T-helper 1 cell treated with Interleukin-12 subunit alpha and Interleukin-12 subunit beta and Interleukin-4 antibody, amounts not matched to agents 30 μg/mL and 1 μg/mL, for 36 hours (primary cell): ENCODE measurements around the gene ACACB.

Experiments
- H3K27ac Mint-ChIP-seq: one replicate; pipeline ENCODE4 v1.8.0; 2021; ENCODE audit warnings: mild to moderate bottlenecking, mixed read lengths
- H3K27me3 Mint-ChIP-seq: one replicate; pipeline ENCODE4 v1.8.0; 2021; ENCODE audit warnings: low read depth, mixed read lengths
- H3K36me3 Mint-ChIP-seq: one replicate; pipeline ENCODE4 v1.8.0; 2021; ENCODE audit warnings: low read depth, mixed read lengths
- H3K4me1 Mint-ChIP-seq: one replicate; pipeline ENCODE4 v1.8.0; 2021; ENCODE audit warnings: low read depth, mixed read lengths
- H3K4me3 Mint-ChIP-seq: one replicate; pipeline ENCODE4 v1.8.0; 2021; ENCODE audit warnings: mild to moderate bottlenecking, moderate library complexity, mixed read lengths
- H3K9me3 Mint-ChIP-seq: one replicate; pipeline ENCODE4 v1.8.0; 2021; ENCODE audit warnings: mixed read lengths

ACACB gene

DNA sequence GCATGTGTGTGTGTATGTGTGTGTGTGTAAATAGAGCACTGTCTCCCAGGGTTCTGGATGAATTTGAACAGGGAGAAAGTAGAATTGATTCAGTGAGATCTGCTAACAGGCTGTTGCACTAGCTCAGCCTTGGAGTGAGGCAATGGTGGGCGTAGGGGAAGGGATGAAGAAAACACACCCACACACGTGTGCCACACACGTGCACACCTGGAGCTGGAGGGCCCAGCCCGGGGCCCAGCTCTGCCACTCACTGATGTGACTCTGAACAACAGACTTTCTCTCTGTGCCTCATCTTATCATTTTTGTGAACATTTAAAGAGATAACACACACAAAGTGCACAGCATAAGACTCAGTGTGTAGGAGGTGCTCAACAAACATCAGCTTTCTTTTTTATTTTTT lies 4.2 kb downstream of the ACACB start:
- Mint-ChIP-seq H3K4me3 (no peak overlapping the region), H3K4me1 (no peaks in the 10 kb centered on the region), H3K9me3 (no peaks in the 10 kb centered on the region), H3K36me3 (no peaks in the 10 kb centered on the region), H3K27ac (no peak overlapping the region), H3K27me3 (no peaks in the 10 kb centered on the region)

DNA sequence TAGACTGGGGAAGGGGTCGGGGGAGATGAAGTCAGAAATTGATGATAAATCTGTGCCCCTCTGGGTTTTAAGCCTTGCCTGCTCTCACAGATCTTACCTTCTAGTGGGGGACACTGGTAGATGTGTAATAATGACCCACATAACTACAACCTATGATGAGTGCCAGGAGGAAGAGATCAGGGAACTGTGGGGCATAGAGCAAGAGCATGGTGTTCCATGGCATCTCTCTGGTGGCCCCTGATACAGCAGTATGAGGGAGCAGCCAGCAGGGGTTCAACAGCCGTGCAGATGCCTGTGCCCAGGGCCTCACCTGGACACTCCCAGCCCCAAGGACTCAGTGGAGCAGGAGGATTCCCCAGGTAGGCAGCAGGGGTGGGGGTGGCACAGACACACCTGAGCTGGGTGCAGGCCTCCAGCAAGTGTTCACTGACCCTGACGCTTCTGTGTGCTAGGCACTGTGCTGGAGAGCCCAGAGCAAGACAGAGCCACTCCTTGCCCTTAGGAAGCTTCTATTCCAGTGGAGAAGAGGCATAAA lies 5.0 kb downstream of the ACACB start:
- H3K27me3 Mint-ChIP-seq: no peaks in the 10 kb centered on the region

GRCh38 chr12:109124878-109125648 lies 8.7 kb downstream of the ACACB start:
- Mint-ChIP-seq H3K27ac (no peak overlapping the region), H3K27me3 (no peaks in the 10 kb centered on the region), H3K4me3 (no peak overlapping the region), H3K36me3 (no peaks in the 10 kb centered on the region), H3K4me1 (no peaks in the 10 kb centered on the region), H3K9me3 (no peaks in the 10 kb centered on the region)

More for the DNA sequence above, 5.0 kb downstream of the ACACB start:
- Mint-ChIP-seq H3K4me3 (no peak overlapping the region), H3K4me1 (no peaks in the 10 kb centered on the region), H3K27ac (no peak overlapping the region), H3K9me3 (no peaks in the 10 kb centered on the region), H3K36me3 (no peaks in the 10 kb centered on the region)

DNA sequence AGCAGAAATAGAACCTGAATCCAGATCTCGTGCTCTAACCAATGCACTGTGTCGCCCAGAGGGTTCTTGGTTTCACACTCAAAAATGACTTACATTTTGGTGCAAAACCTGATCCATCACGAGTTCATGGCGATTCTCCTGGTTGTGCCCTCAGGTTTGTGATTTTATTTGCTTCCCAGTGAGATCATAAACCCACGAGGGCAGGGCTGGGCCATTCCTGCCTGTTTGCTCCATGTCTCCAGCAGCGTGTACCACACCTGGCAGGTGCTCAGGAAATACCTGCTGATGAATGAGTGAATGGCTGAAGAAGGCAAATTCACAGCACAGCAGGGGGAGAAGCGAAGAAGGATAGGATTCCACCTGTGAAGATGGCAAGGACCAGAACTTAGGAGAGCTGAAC lies 9.4 kb downstream of the ACACB start:
- H3K27me3 Mint-ChIP-seq: no peaks in the 10 kb centered on the region
- no peak overlapping the region for H3K27ac Mint-ChIP-seq
- no peaks in the 10 kb centered on the region for H3K4me1 Mint-ChIP-seq
- no peaks in the 10 kb centered on the region for H3K36me3 Mint-ChIP-seq
- no peaks in the 10 kb centered on the region for H3K9me3 Mint-ChIP-seq
- H3K4me3 Mint-ChIP-seq: no peak overlapping the region

DNA sequence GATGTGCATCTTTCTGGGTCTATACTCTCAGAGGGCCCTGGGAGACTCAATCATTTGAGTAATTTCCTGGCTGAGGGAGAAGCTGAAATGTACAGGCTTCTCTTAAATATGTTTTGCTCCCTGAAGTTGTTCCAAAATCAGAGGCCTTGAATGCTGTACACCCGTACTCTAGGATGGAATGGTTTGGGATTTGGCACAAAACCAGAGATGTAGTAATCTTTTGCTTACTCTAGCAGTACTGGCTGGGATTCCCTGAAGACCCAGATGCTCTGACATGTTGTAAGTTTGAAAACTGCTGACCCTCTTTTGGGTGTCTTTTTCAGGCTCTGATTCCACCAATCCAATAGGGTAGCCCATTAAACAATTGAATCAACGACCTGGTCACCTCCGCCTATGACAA lies 10.4 kb downstream of the ACACB start:
- Mint-ChIP-seq H3K9me3 (no peaks in the 10 kb centered on the region), H3K4me3 (no peak overlapping the region), H3K27ac (no peak overlapping the region), H3K36me3 (no peaks in the 10 kb centered on the region), H3K27me3 (no peaks in the 10 kb centered on the region), H3K4me1 (no peaks in the 10 kb centered on the region)

DNA sequence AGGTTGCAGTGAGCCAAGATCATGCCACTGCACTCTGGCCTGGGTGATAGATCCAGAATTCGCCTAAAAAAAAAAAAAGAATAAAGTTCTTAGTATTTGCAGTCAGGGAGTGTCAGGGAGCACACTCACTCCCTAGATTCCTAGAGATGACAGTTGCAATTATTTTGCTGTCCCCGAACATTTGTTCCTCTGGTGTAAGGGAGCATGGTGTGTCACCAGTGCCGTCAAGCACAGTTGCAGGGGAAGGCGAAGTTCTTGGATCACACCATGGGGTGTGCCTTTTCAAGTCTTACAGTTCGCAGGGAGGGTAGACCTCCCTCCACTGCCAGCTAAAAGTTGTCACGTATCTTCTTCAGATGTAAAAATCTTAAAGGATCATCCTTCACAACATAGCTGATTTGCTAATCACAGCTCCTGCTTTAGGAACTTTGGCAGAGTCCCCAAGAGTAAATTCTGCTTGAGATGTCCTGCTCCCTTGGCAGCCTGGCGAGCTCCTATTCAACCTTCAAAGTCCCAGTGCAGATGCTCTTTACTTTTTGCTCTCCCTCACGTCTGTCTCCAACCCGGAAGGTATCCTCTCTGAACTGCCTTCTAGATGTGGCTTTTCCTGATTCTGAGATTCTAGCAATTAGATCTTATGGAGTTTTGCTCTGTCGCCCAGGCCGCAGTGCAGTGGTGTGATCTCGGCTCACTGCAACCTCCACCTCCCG lies 11.3 kb downstream of the ACACB start:
- Mint-ChIP-seq H3K4me1 (no peaks in the 10 kb centered on the region), H3K36me3 (no peaks in the 10 kb centered on the region), H3K27me3 (no peaks in the 10 kb centered on the region), H3K27ac (no peak overlapping the region), H3K9me3 (no peaks in the 10 kb centered on the region), H3K4me3 (no peak overlapping the region)

- Mint-ChIP-seq H3K36me3 (no peaks in the 10 kb centered on the region), H3K9me3 (no peaks in the 10 kb centered on the region), H3K4me3 (no peak overlapping the region), H3K27ac (no peak overlapping the region), H3K4me1 (no peaks in the 10 kb centered on the region), H3K27me3 (peaks cover 5% of the 10 kb centered on the region)
Observed at GRCh38 chr12:109130297-109131153, 14.1 kb downstream of the ACACB start.

- no peak overlapping the region for H3K4me3 Mint-ChIP-seq
- peaks cover 3% of the 10 kb centered on the region for H3K9me3 Mint-ChIP-seq
- no peak overlapping the region for H3K27ac Mint-ChIP-seq
- peaks cover 5% of the 10 kb centered on the region for H3K27me3 Mint-ChIP-seq
- H3K4me1 Mint-ChIP-seq: no peaks in the 10 kb centered on the region
- no peaks in the 10 kb centered on the region for H3K36me3 Mint-ChIP-seq
Observed at GRCh38 chr12:109131154-109132050, 15.0 kb downstream of the ACACB start.

DNA sequence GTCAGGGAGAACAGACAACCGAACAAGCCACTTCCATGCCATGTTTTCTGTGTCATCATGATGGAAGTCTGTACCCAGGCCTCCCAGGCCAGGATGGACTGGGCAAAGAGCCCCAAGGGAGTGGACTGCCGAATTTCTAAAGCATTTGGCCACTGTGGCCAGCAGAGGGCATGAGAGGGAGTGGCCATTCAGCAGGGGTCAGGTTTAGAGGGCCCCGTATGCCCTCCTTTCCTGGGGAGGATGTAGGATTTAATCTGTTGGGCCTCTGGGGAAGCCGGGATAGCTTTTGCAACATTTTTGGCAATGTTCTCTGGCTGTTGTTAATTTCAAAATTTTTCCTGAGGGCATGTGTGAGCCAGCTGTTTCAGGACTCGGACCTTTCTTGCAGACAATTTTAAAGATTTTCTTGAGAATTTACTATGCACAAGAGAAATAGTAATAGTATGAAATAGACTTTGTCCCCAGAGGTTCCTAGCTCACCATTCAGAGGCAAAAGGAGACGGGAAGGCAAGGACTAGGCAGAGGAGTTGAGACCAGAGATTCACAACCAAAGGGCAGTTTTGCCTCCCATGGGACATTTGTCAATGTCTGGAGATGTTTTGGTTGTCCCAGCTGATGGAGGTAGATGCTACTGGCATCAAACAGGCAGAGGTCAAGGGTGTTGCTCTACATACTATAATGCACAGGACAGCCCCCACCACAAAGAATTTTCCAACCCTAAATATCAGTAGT lies 18.0 kb downstream of the ACACB start:
- no peaks in the 10 kb centered on the region for H3K36me3 Mint-ChIP-seq
- no peaks in the 10 kb centered on the region for H3K4me1 Mint-ChIP-seq
- no peak overlapping the region for H3K27ac Mint-ChIP-seq
- peaks cover 13% of the 10 kb centered on the region for H3K27me3 Mint-ChIP-seq
- peaks cover 8% of the 10 kb centered on the region for H3K9me3 Mint-ChIP-seq
- H3K4me3 Mint-ChIP-seq: no peak overlapping the region

- Mint-ChIP-seq H3K4me3 (no peak overlapping the region), H3K4me1 (no peaks in the 10 kb centered on the region), H3K27ac (no peak overlapping the region), H3K27me3 (peaks cover 18% of the 10 kb centered on the region), H3K36me3 (peaks cover 1% of the 10 kb centered on the region), H3K9me3 (peaks cover 8% of the 10 kb centered on the region)
Observed at GRCh38 chr12:109137055-109137454, 20.7 kb downstream of the ACACB start.

GRCh38 chr12:109139360-109139759 lies 23.0 kb downstream of the ACACB start:
- peaks cover 12% of the 10 kb centered on the region for H3K27me3 Mint-ChIP-seq
- H3K4me1 Mint-ChIP-seq: peaks cover 9% of the 10 kb centered on the region
- H3K27ac Mint-ChIP-seq: no peak overlapping the region
- H3K9me3 Mint-ChIP-seq: peaks cover 8% of the 10 kb centered on the region
- no peak overlapping the region for H3K4me3 Mint-ChIP-seq
- H3K36me3 Mint-ChIP-seq: peaks cover 1% of the 10 kb centered on the region

DNA sequence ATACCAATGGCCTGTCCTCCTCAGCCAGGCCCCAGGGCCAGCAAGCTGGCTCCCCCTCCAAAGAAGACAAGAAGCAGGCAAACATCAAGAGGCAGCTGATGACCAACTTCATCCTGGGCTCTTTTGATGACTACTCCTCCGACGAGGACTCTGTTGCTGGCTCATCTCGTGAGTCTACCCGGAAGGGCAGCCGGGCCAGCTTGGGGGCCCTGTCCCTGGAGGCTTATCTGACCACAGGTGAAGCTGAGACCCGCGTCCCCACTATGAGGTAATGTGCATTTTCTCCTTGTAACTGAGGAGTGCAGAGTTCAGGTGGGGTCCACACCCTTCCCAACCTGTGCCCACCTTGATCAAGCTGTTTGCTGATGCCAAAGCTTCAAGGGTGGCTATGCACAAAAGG lies 23.4 kb downstream of the ACACB start:
- H3K27ac Mint-ChIP-seq: no peak overlapping the region
- H3K36me3 Mint-ChIP-seq: peaks cover 1% of the 10 kb centered on the region
- H3K4me3 Mint-ChIP-seq: no peak overlapping the region
- H3K27me3 Mint-ChIP-seq: peaks cover 12% of the 10 kb centered on the region
- H3K9me3 Mint-ChIP-seq: peaks cover 8% of the 10 kb centered on the region
- H3K4me1 Mint-ChIP-seq: peaks cover 9% of the 10 kb centered on the region

- H3K36me3 Mint-ChIP-seq: peaks cover 1% of the 10 kb centered on the region
- H3K27ac Mint-ChIP-seq: no peak overlapping the region
- peaks cover 12% of the 10 kb centered on the region for H3K27me3 Mint-ChIP-seq
- peaks cover 9% of the 10 kb centered on the region for H3K4me1 Mint-ChIP-seq
- H3K4me3 Mint-ChIP-seq: no peak overlapping the region
- H3K9me3 Mint-ChIP-seq: peaks cover 8% of the 10 kb centered on the region
Observed at GRCh38 chr12:109140560-109140959, 24.2 kb downstream of the ACACB start.
